GM18909 (cell line): ENCODE measurements around the gene METTL16.

ENCODE experiments used
- ATAC-seq: cut with Tn5 transposase; IDR thresholded peaks from one replicate; pipeline ENCODE4 v1.9.1; 2021; ENCODE audit warnings: mild to moderate bottlenecking; ENCODE audit not compliant: unreplicated experiment, poor library complexity

METTL16 gene

GRCh38 chr17:2385240-2386210 is 126.2 kb downstream of the METTL16 start:
- no peak for ATAC-seq

GRCh38 chr17:2384439-2385127 is 127.1 kb downstream of the METTL16 start:
- no peak for ATAC-seq

GRCh38 chr17:2383628-2384167 is 128.0 kb downstream of the METTL16 start:
- no peak for ATAC-seq

- ATAC-seq: no peak
These were observed 130.6 kb downstream of the METTL16 start for GRCh38 chr17:2380950-2381649.

- no peak for ATAC-seq
These were observed 131.3 kb downstream of the METTL16 start for GRCh38 chr17:2380226-2380922.

DNA sequence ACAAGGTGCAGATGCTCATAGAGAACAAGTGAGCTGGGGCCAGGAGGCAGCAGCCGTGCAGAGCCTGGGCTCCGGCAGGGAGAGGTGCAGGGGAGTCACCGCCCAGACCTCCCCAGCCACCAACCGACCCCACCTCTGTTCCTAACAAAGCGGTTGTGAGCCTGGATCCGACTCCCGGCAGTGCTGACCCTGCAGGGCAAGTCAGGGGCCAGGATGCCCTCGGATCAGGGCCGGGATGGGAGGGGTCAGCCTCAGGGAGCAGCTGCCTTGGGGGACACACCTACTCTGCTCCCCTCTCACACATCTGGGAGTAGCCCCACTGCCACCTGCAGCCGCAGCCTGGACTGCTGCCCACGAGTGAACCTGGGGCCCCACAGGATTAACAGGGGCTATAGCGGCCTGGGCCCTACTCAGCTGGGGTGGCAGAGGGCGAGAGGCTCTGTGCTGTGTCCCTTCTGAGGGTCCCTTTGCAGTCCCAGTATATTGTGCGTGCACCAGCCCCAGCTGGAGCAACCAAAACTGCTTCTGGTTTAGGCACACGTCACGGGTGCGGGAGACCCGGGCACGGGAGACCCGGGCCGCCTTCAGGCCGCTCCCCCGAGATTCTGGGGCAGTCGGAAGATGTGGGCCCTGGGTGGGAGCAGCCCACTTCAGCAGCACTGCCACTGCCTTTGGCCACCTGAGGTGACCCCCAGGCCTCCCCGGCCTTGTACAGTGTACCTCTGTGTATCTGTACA is 132.0 kb downstream of the METTL16 start:
- ATAC-seq: no peak

DNA sequence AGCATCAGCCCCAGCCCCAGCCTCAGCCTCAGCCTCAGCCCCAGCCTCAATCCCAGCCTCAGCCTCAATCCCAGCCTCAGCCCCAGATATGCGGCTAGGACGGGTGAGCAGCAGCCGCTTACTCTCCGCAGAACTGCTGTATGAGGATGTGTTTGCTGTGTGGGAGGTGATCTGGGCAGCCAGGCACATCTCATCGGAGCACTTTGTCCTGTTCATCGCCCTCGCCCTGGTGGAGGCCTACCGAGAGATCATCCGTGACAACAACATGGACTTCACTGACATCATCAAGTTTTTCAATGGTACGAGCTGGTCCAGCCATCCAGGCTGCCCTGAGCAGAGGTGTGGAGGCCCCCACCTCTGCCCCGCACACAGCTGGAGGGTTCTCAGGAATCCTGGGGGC is 132.8 kb downstream of the METTL16 start:
- ATAC-seq: no peak

DNA sequence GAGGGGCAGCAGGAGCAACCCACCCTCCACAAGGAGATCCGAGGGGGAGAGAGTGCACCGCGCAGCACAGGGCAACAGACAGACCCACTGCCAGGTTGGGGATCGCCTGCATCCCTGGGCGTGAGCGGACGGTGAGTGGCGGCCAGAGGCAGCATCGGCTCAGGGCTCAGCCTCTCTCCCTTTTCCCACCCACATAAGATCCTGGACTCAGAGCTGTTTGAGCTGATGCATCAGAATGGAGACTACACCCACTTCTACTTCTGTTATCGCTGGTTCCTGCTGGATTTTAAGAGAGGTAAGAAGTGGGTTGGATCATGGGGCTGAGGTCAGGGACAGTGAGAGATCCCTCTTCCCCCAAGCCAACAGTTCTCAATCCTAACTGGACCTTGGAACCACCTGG is 134.0 kb downstream of the METTL16 start:
- no peak for ATAC-seq

DNA sequence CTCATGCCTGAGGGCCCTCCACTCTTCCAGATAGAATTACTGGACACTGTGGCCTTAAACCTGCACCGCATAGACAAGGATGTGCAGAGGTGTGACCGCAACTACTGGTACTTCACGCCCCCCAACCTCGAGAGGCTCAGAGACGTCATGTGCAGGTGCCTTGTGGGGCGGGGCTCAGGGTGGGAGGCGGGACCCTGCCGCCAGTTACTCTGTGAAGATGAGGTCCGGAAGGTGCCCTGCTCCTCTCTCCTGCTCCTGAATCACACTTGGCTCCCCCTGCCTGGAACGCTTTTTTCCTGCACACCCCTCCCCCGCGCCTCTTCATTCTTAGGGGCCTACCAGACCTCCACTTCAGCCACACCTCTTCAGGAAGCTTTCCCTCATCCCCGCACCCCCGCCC is 135.6 kb downstream of the METTL16 start:
- ATAC-seq: no peak

DNA sequence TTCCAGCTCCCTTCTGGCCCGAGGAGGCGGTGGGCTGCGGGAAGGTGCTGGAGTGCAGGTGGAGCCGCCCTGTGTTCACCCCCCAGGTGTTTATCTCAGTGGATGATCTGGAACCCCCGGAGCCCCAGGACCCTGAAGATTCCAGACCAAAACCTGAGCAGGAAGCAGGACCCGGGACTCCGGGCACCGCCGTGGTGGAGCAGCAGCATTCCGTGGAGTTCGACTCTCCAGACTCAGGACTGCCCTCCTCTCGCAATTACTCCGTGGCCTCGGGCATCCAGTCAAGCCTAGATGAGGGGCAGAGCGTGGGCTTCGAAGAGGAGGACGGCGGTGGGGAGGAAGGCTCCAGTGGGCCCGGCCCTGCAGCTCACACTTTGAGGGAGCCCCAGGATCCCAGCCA is 136.3 kb downstream of the METTL16 start:
- no peak for ATAC-seq

- no peak for ATAC-seq
These were observed 137.0 kb downstream of the METTL16 start for GRCh38 chr17:2374549-2375285.

DNA sequence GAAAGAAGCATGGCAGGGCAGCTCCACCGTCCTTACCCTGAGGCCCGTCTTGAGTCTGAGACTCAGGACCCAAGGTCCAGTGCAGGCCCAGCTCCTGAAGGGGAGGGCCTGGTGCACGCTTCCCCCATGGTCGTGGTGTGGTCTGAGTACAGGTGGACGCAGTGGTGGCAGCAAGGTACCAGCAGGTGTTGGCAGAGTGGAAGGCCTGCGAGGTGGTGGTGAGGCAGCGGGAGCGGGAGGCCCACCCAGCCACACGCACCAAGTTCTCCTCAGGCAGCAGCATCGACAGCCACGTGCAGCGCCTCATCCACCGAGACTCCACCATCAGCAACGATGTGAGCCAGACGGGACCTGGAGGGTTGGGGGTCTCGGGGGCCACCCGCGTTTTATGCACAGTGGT is 138.5 kb downstream of the METTL16 start:
- no peak for ATAC-seq

DNA sequence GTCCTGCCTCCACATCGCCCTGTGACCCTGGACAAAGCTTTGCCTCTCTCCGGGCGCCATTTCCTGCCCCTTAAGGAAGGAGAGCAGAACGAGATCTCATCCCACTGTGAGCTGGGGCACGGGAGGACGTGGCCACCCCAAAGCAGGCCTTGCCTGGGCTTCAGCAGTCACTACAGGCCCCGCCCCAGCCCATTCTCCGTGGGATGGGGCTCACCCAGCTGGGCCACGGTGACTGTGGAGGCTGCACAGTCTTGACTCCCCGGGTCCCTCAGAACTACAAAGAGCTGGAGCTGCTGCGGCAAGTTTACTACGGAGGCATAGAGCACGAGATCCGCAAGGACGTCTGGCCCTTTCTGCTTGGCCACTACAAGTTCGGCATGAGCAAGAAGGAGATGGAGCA is 139.0 kb downstream of the METTL16 start:
- no peak for ATAC-seq

DNA sequence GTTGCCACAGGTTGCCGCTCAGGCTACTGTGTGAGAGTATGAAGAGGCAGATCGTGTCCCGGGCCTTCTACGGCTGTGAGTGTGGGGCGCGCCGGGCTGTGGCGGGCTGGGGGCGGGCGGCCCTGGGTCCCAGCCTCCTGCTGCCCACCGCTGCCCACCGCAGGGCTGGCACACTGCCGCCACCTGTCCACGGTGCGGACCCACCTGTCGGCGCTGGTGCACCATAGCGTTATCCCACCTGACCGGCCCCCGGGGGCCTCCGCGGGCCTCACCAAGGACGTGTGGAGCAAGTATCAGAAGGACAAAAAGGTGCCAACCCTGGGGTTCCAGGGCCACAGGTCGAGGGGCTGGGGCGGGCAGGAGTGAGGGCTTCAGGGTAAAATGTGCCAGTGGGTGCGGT is 139.5 kb downstream of the METTL16 start:
- no peak for ATAC-seq

GRCh38 chr17:2371183-2372130 is 140.2 kb downstream of the METTL16 start:
- ATAC-seq: no peak

DNA sequence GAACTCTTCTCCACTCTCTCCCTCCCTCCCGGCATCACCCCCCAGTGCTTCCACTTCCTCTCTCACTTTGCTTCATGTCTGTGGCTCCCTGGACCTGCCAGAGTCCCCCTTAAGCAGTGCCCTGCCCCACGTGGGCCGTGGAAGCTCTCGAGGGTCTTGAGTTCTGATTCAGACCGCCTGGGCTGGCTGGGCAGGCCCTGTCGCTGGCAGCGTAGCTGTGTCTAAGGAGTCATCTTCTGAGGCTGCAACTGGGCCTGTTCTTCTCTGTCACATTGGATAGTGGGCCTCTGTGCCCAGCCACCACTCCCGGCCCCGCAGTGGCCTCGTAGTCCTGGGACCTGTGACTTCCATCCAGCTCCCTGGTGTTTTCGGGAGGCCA is 141.5 kb downstream of the METTL16 start:
- ATAC-seq: no peak

DNA sequence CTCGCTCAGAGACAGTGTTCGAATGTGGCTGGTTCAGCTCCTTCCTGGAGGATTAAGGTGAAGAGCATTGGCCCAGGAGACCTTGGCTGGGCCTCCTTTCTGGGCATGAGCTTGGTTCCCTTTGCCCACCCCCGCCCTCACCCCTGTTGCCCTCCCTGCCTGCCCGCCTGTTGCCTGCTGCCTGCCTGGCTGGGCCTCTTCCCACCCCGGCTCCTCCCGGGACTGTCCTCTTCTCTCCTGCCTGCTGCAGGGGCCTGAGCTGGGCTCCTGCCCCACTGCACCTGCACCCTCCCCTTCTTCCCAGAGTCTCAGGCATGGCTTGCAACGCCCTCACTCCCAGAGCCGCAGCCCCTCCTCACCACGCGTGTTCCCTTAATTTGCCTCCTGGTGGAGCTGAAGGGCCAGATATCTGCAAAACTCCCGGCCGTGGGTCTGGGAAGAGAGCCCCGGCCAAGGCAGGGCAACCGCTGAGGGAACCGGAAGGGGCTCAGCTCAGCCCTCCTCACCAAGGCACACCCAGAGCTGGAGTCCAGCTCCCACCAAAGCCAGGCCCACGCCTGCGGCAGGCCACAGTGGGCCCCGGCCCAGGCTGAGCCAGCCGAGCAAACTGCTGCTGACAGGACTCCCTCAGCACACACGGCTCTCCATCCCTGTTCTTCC is 142.0 kb downstream of the METTL16 start:
- ATAC-seq: no peak
